GM19239 (cell line): Measurements from ENCODE around the gene EFEMP1.

Source experiments
- DNase-seq: peaks from one replicate; pipeline ENCODE4 v3.0.0; 2011; ENCODE audit warnings: low spot score; ENCODE audit not compliant: insufficient read length
- FAIRE-seq: peaks from 2 replicates; lab custom pipeline; 2011; peaks lifted over from hg19 to GRCh38; lab: Jason Lieb, UNC

Gene EFEMP1

GRCh38 chr2:55934337-55934736 lies 10.8 kb upstream of the EFEMP1 start:
- DNase-seq, result no peak
- no peak for FAIRE-seq

- no peak for DNase-seq
- FAIRE-seq, result no peak
These were observed 9.3 kb upstream of the EFEMP1 start for GRCh38 chr2:55932843-55933242.

GRCh38 chr2:55931281-55931680 lies 7.7 kb upstream of the EFEMP1 start:
- no peak for FAIRE-seq
- no peak for DNase-seq

GRCh38 chr2:55929476-55929875 lies 5.9 kb upstream of the EFEMP1 start:
- FAIRE-seq (no peak), DNase-seq (no peak)

- DNase-seq, result no peak
- no peak for FAIRE-seq
These were observed 3.4 kb upstream of the EFEMP1 start for GRCh38 chr2:55926974-55927373.

GRCh38 chr2:55926246-55926645 lies 2.7 kb upstream of the EFEMP1 start:
- DNase-seq, result no peak
- FAIRE-seq, result no peak

GRCh38 chr2:55923982-55924321 lies 370 bp upstream of the EFEMP1 start:
- FAIRE-seq (no peak), DNase-seq (no peak)

- DNase-seq (no peak), FAIRE-seq (no peak)
These were observed 1.2 kb downstream of the EFEMP1 start for GRCh38 chr2:55922291-55922907.

GRCh38 chr2:55919574-55919973 lies 4.0 kb downstream of the EFEMP1 start:
- no peak for DNase-seq
- FAIRE-seq, result no peak

GRCh38 chr2:55918856-55919255 lies 4.7 kb downstream of the EFEMP1 start:
- DNase-seq (no peak), FAIRE-seq (no peak)

GRCh38 chr2:55917713-55918390 lies 5.7 kb downstream of the EFEMP1 start:
- no peak for DNase-seq
- no peak for FAIRE-seq

- FAIRE-seq (no peak), DNase-seq (no peak)
These were observed 6.5 kb downstream of the EFEMP1 start for GRCh38 chr2:55917117-55917516.

- no peak for DNase-seq
- no peak for FAIRE-seq
These were observed 7.0 kb downstream of the EFEMP1 start for GRCh38 chr2:55916473-55917049.

- no peak for DNase-seq
- no peak for FAIRE-seq
These were observed 8.8 kb downstream of the EFEMP1 start for GRCh38 chr2:55914786-55915185.

GRCh38 chr2:55912926-55913325 lies 10.7 kb downstream of the EFEMP1 start:
- DNase-seq (no peak), FAIRE-seq (no peak)

GRCh38 chr2:55910077-55910476 lies 13.5 kb downstream of the EFEMP1 start:
- FAIRE-seq (no peak), DNase-seq (no peak)

- no peak for FAIRE-seq
- no peak for DNase-seq
These were observed 15.9 kb downstream of the EFEMP1 start for GRCh38 chr2:55907686-55908085.

- no peak for FAIRE-seq
- DNase-seq, result no peak
These were observed 16.6 kb downstream of the EFEMP1 start for GRCh38 chr2:55906993-55907392.

- FAIRE-seq (no peak), DNase-seq (no peak)
These were observed 19.9 kb downstream of the EFEMP1 start for GRCh38 chr2:55903727-55904126.

- no peak for FAIRE-seq
- DNase-seq, result no peak
These were observed 20.6 kb downstream of the EFEMP1 start for GRCh38 chr2:55902971-55903370.

- DNase-seq (no peak), FAIRE-seq (no peak)
These were observed 21.2 kb downstream of the EFEMP1 start for GRCh38 chr2:55902429-55902828.

GRCh38 chr2:55901941-55902340 lies 21.6 kb downstream of the EFEMP1 start:
- DNase-seq (no peak), FAIRE-seq (no peak)
